VCaP (cell line): Measurements from ENCODE around the gene CTSW.

ENCODE experiments used
- H3K27ac ChIP-seq: fragments of 450-650 bp; 2 replicates; pipeline ENCODE4 v1.5.1; 2017
- CTCF ChIP-seq: fragments of 450-650 bp; conservative IDR thresholded peaks from 2 replicates; pipeline ENCODE4 v1.5.1; 2017; ENCODE audit warnings: mild to moderate bottlenecking, moderate library complexity

Gene CTSW

GRCh38 chr11:65870706-65871681, 8.6 kb upstream of the CTSW start:
- H3K27ac ChIP-seq, result peak overlapping the region; percentile 4; the same call in 1 of the 2 replicates
- no peak for TF ChIP-seq CTCF

- H3K27ac ChIP-seq, result peak overlapping the region; percentile 4; the same call in 1 of the 2 replicates
- no peak for TF ChIP-seq CTCF
Measured at GRCh38 chr11:65871811-65872548, 7.7 kb upstream of the CTSW start.

- peak within 1 kb of the TSS; percentile 72 for H3K27ac ChIP-seq
- TF ChIP-seq CTCF, result no peak
Measured at GRCh38 chr11:65872586-65873317, 6.9 kb upstream of the CTSW start, which contains the start of gene EFEMP2. Gene EFEMP2 (minus strand): TSS chr11:65872800. CDS start chr11:65872354, 446 bp downstream.

- H3K27ac ChIP-seq, result peak overlapping the region; percentile 72
- no peak for TF ChIP-seq CTCF
Measured at GRCh38 chr11:65873318-65874156, 6.1 kb upstream of the CTSW start.

GRCh38 chr11:65880027-65880426, 390 bp downstream of the CTSW start:
- TF ChIP-seq CTCF, result no peak
- no peak overlapping the region for H3K27ac ChIP-seq

GRCh38 chr11:65880844-65881421, 1.3 kb downstream of the CTSW start:
- H3K27ac ChIP-seq, result no peak overlapping the region
- no peak for TF ChIP-seq CTCF
